HepG2 (cell line): ENCODE results near the gene ZNF189. TPM values are rescaled to one million over a fixed set of nuclear protein-coding genes. Genes with fewer than 3 reads are reported as not detected.

Source experiments
- ARNT2 ChIP-seq: sonication (generic); formaldehyde crosslinking; IDR thresholded peaks from 2 replicates; pipeline ENCODE4 v1.8.0; 2022; ENCODE audit warnings: mild to moderate bottlenecking, low read depth, missing genetic modification reagents, moderate library complexity
- ATAD3A ChIP-seq: sonication (generic); formaldehyde crosslinking; IDR thresholded peaks from 2 replicates; pipeline ENCODE4 v1.4.0; 2020; ENCODE audit warnings: missing genetic modification reagents
- CEBPG ChIP-seq: IDR thresholded peaks from 2 replicates; pipeline ENCODE4 v1.6.1; 2016
- FOXJ3 ChIP-seq: sonication (generic); formaldehyde crosslinking; IDR thresholded peaks from 2 replicates; pipeline ENCODE4 v1.4.0; 2020; ENCODE audit warnings: missing genetic modification reagents, mild to moderate bottlenecking, borderline replicate concordance
- GABPA ChIP-seq, 2 experiments: IDR thresholded peaks; 2 replicates each; pipeline ENCODE4 v1.6.1; 2011 to 2016; ENCODE audit warnings: low read depth in 2 of 2, low read length in 1 of 2, missing biosample characterization in 1 of 2, missing genetic modification characterization in 1 of 2
- ISL2 ChIP-seq: sonication (generic); formaldehyde crosslinking; IDR thresholded peaks from 2 replicates; pipeline ENCODE4 v1.5.0; 2020; ENCODE audit warnings: missing genetic modification reagents
- KDM1A ChIP-seq: IDR thresholded peaks from 2 replicates; pipeline ENCODE4 v1.6.1; 2016; ENCODE audit warnings: missing compliant biosample characterization
- PHF21A ChIP-seq: sonication (generic); formaldehyde crosslinking; IDR thresholded peaks from 2 replicates; pipeline ENCODE4 v1.5.0; 2020; ENCODE audit warnings: mild to moderate bottlenecking, missing genetic modification reagents
- PPARG ChIP-seq: conservative IDR thresholded peaks from 2 replicates; pipeline ENCODE4 v1.6.1; 2016; ENCODE audit warnings: missing biosample characterization, missing genetic modification reagents
- RBFOX2 ChIP-seq: fragments of 200-400 bp; formaldehyde crosslinking; IDR thresholded peaks from 2 replicates; pipeline ENCODE4 v1.6.1; 2017; ENCODE audit warnings: low read depth, mild to moderate bottlenecking, low read length
- SOX5 ChIP-seq: IDR thresholded peaks from 2 replicates; pipeline ENCODE4 v1.6.1; 2016; ENCODE audit warnings: borderline replicate concordance
- polyA plus RNA-seq, 8 experiments: library from polyadenylated mRNA; depleted of rRNA in 3 of 8; stranded (reverse) in 7 of 8; unstranded in 1 of 8; fragments of >200 nt; fragmentation: Illumina TruSeq in 4 of 8; extraction: Trizol in 4 of 8; gene quantifications; 2 replicates each; pipeline versions ENCODE4 v1.2.1 to v1.2.3, GENCODE V29; 2011 to 2016; ENCODE audit warnings: low read depth in 4 of 8, missing spikeins in 1 of 8, mixed read lengths in 1 of 8; ENCODE audit not compliant: insufficient read depth in 1 of 8
- total RNA-seq, 5 experiments: library from RNA; depleted of rRNA; stranded (reverse); fragments of >200 nt; fragmentation: Illumina TruSeq; extraction: Trizol; gene quantifications; 2 replicates each; pipeline ENCODE4 v1.2.3, GENCODE V29; 2016; ENCODE audit warnings: low read depth in 1 of 5
- TF ChIP-seq, protein P1 (sequence below): sonication (generic); formaldehyde crosslinking; IDR thresholded peaks from 2 replicates; pipeline ENCODE4 v1.5.1; 2020; ENCODE audit warnings: mild to moderate bottlenecking, missing genetic modification reagents
- TF ChIP-seq, protein P2 (sequence below): sonication (generic); formaldehyde crosslinking; IDR thresholded peaks from 2 replicates; pipeline ENCODE4 v1.4.0; 2020; ENCODE audit warnings: missing genetic modification reagents
- TF ChIP-seq, protein P3 (sequence below): sonication (generic); formaldehyde crosslinking; conservative IDR thresholded peaks from 2 replicates; pipeline ENCODE4 v1.4.0; 2020; ENCODE audit warnings: missing genetic modification reagents
- TF ChIP-seq, protein P4 (sequence below): IDR thresholded peaks from 2 replicates; pipeline ENCODE4 v1.6.1; 2016; ENCODE audit warnings: mild to moderate bottlenecking, missing biosample characterization, missing genetic modification reagents
- TF ChIP-seq, protein P5 (sequence below): sonication (generic); formaldehyde crosslinking; IDR thresholded peaks from 2 replicates; pipeline ENCODE4 v1.4.0; 2020; ENCODE audit warnings: missing genetic modification reagents, borderline replicate concordance
- TF ChIP-seq, protein P6 (sequence below): sonication (generic); formaldehyde crosslinking; IDR thresholded peaks from 2 replicates; pipeline ENCODE4 v1.8.1; 2023; ENCODE audit warnings: mild to moderate bottlenecking, missing genetic modification reagents, borderline replicate concordance

ZNF189 gene
- total and polyA plus RNA-seq, 2 of the 13 experiments (the other 11 are each of a cell fraction or from before 2014, with no cell fraction given): 8.4 to 50.0 TPM

DNA sequence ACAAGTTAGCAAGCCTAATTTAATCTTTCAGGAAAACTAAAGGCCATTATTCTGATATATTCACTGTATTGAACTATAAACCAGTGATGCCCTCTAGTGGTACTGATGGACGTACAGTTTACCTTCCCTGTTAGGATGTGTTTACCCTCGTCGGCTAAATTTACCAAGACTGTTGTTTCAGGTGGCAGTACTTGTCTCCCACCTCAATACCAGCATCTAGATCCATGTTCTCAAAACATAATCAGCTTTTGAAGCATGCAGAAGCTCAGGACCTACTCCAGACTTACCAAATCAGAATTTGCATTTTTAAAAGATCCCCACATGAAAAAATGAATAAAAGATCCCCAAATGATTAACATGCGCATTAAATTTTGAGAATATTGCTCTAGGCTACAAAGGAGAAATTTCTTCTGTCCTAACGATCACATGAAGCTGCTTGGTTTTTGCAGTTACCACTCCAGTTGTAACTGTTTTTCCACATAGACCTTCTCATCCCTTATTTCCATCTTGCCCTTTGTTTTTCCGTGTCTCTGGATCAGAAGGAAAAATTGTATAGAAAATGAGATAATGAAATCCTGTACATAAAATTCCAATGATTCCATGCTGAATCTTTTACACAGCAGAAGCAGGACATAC, 10.7 kb upstream of the ZNF189 start (continued):
- TF ChIP-seq, protein P1, sequence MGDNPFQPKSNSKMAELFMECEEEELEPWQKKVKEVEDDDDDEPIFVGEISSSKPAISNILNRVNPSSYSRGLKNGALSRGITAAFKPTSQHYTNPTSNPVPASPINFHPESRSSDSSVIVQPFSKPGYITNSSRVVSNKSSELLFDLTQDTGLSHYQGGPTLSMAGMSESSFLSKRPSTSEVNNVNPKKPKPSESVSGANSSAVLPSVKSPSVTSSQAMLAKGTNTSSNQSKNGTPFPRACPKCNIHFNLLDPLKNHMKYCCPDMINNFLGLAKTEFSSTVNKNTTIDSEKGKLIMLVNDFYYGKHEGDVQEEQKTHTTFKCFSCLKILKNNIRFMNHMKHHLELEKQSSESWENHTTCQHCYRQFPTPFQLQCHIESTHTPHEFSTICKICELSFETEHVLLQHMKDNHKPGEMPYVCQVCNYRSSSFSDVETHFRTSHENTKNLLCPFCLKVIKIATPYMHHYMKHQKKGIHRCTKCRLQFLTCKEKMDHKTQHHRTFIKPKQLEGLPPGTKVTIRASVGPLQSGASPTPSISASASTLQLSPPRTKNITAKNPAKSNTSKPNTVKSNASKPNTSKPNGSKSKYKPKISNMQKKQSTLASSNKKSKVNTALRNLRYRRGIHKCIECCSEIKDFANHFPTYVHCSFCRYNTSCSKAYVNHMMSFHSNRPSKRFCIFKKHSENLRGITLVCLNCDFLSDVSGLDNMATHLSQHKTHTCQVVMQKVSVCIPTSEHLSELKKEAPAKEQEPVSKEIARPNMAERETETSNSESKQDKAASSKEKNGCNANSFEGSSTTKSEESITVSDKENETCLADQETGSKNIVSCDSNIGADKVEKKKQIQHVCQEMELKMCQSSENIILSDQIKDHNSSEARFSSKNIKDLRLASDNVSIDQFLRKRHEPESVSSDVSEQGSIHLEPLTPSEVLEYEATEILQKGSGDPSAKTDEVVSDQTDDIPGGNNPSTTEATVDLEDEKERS (CRISPR knock-in tag): 0 out of 2 replicates have a peak, but pooled peaks have one; percentile 4
- TF ChIP-seq PPARG (CRISPR knock-in tag): no peak; the same call in 1 of the 2 replicates
- TF ChIP-seq, protein P2, sequence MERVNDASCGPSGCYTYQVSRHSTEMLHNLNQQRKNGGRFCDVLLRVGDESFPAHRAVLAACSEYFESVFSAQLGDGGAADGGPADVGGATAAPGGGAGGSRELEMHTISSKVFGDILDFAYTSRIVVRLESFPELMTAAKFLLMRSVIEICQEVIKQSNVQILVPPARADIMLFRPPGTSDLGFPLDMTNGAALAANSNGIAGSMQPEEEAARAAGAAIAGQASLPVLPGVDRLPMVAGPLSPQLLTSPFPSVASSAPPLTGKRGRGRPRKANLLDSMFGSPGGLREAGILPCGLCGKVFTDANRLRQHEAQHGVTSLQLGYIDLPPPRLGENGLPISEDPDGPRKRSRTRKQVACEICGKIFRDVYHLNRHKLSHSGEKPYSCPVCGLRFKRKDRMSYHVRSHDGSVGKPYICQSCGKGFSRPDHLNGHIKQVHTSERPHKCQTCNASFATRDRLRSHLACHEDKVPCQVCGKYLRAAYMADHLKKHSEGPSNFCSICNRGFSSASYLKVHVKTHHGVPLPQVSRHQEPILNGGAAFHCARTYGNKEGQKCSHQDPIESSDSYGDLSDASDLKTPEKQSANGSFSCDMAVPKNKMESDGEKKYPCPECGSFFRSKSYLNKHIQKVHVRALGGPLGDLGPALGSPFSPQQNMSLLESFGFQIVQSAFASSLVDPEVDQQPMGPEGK (CRISPR knock-in tag): peak; percentile 22; the same call in 1 of the 2 replicates
- peak; percentile 38; the same call in 1 of the 2 replicates for TF ChIP-seq ARNT2 (CRISPR knock-in tag)
- TF ChIP-seq ISL2 (CRISPR knock-in tag): peak; percentile 55; the same call in 1 of the 2 replicates
- TF ChIP-seq, protein P3, sequence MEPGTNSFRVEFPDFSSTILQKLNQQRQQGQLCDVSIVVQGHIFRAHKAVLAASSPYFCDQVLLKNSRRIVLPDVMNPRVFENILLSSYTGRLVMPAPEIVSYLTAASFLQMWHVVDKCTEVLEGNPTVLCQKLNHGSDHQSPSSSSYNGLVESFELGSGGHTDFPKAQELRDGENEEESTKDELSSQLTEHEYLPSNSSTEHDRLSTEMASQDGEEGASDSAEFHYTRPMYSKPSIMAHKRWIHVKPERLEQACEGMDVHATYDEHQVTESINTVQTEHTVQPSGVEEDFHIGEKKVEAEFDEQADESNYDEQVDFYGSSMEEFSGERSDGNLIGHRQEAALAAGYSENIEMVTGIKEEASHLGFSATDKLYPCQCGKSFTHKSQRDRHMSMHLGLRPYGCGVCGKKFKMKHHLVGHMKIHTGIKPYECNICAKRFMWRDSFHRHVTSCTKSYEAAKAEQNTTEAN (CRISPR knock-in tag): no peak
- TF ChIP-seq, protein P4, sequence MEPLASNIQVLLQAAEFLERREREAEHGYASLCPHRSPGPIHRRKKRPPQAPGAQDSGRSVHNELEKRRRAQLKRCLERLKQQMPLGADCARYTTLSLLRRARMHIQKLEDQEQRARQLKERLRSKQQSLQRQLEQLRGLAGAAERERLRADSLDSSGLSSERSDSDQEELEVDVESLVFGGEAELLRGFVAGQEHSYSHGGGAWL (CRISPR knock-in tag): no peak
- TF ChIP-seq, protein P5, sequence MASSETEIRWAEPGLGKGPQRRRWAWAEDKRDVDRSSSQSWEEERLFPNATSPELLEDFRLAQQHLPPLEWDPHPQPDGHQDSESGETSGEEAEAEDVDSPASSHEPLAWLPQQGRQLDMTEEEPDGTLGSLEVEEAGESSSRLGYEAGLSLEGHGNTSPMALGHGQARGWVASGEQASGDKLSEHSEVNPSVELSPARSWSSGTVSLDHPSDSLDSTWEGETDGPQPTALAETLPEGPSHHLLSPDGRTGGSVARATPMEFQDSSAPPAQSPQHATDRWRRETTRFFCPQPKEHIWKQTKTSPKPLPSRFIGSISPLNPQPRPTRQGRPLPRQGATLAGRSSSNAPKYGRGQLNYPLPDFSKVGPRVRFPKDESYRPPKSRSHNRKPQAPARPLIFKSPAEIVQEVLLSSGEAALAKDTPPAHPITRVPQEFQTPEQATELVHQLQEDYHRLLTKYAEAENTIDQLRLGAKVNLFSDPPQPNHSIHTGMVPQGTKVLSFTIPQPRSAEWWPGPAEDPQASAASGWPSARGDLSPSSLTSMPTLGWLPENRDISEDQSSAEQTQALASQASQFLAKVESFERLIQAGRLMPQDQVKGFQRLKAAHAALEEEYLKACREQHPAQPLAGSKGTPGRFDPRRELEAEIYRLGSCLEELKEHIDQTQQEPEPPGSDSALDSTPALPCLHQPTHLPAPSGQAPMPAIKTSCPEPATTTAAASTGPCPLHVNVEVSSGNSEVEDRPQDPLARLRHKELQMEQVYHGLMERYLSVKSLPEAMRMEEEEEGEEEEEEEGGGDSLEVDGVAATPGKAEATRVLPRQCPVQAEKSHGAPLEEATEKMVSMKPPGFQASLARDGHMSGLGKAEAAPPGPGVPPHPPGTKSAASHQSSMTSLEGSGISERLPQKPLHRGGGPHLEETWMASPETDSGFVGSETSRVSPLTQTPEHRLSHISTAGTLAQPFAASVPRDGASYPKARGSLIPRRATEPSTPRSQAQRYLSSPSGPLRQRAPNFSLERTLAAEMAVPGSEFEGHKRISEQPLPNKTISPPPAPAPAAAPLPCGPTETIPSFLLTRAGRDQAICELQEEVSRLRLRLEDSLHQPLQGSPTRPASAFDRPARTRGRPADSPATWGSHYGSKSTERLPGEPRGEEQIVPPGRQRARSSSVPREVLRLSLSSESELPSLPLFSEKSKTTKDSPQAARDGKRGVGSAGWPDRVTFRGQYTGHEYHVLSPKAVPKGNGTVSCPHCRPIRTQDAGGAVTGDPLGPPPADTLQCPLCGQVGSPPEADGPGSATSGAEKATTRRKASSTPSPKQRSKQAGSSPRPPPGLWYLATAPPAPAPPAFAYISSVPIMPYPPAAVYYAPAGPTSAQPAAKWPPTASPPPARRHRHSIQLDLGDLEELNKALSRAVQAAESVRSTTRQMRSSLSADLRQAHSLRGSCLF (CRISPR knock-in tag): no peak
- TF ChIP-seq, protein P6, sequence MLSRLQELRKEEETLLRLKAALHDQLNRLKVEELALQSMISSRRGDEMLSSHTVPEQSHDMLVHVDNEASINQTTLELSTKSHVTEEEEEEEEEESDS (CRISPR knock-in tag): no peak
- no peak for TF ChIP-seq PHF21A (CRISPR knock-in tag)
- no peak for TF ChIP-seq ATAD3A
- TF ChIP-seq GABPA (IDR thresholded peaks at IDR 0.05; ENCODE audit: low read depth, low read length): no peak
- TF ChIP-seq GABPA (CRISPR knock-in tag; IDR thresholded peaks at IDR 0.05; ENCODE audit: low read depth): peak; percentile 35; the same call in 1 of the 2 replicates
- TF ChIP-seq CEBPG (CRISPR knock-in tag): peak; percentile 33; the same call in 1 of the 2 replicates
- 0 out of 2 replicates have a peak, but pooled peaks have one; percentile 36 for TF ChIP-seq RBFOX2
- peak; percentile 77; the same call in 1 of the 2 replicates for TF ChIP-seq FOXJ3 (CRISPR knock-in tag)
- no peak for TF ChIP-seq KDM1A
- TF ChIP-seq SOX5 (CRISPR knock-in tag): peak; percentile 70; the same call in 1 of the 2 replicates
